ENCODE data around the gene SMAD3.

DNA sequence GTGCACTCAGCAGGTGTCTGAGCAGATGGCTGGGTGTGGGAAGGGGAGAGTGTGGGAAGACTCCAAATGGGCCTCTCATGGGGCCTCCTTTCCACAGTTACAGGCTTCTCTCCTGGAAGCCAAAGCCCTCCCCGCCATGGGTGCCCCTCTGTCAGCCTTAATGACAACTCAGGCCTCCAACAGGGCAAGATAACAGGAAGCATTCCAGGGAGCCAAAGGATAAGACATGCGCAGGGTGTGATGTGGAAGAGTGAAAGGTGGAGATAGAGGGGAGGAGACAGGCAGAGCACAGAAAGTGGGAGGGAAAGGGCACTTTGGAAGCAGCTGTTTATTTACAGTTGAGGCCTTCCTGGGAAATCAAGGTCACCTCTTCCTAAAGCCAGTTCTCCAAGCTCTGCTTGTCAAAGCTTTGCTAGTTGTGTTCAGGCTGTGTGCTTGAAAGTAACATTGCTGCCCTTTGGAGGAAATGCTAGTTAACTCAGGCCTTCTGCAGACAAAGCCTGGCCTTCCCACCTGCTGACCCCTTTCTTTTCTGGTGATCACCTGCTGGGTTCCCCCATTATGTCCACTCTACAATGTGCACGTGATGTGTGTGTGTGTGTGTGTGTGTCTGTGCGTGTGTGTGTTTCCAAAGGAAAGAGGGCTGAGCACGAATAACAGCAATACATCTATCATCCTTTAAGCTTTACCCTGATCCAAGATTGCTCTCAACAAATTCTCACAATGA is 35.2 kb upstream of the SMAD3 start:
- TF ChIP-seq, protein P1, sequence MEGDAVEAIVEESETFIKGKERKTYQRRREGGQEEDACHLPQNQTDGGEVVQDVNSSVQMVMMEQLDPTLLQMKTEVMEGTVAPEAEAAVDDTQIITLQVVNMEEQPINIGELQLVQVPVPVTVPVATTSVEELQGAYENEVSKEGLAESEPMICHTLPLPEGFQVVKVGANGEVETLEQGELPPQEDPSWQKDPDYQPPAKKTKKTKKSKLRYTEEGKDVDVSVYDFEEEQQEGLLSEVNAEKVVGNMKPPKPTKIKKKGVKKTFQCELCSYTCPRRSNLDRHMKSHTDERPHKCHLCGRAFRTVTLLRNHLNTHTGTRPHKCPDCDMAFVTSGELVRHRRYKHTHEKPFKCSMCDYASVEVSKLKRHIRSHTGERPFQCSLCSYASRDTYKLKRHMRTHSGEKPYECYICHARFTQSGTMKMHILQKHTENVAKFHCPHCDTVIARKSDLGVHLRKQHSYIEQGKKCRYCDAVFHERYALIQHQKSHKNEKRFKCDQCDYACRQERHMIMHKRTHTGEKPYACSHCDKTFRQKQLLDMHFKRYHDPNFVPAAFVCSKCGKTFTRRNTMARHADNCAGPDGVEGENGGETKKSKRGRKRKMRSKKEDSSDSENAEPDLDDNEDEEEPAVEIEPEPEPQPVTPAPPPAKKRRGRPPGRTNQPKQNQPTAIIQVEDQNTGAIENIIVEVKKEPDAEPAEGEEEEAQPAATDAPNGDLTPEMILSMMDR (IDR thresholded peaks at IDR 0.05), result no peak
- no peak for TF ChIP-seq EZH2 (IDR thresholded peaks at IDR 0.05; ENCODE audit: borderline replicate concordance, insufficient read depth, low read depth, low read length, poor library complexity, severe bottlenecking)
